ENCODE data around the gene COL4A3.

The COL4A3 gene

DNA sequence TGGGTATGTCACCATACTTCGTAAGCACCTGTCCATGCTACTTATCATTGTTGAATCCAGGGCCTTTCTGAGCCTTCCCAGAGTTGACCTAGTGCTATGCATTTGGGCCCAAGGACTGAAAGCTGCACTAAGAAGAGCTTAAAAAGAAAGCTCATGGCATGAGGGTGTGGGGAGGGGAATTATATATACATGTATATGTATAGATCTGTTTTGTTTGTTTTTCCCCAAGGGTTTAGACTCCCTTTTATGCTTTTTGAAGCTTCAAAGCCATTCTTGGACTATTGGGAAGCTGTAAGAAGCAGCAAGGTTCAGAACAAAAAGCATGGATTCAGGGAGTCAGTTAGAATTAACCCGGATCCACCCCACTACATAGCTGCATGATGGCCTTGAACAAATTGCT, 183.9 kb downstream of the COL4A3 start:
- DNase-seq: no peak

DNA sequence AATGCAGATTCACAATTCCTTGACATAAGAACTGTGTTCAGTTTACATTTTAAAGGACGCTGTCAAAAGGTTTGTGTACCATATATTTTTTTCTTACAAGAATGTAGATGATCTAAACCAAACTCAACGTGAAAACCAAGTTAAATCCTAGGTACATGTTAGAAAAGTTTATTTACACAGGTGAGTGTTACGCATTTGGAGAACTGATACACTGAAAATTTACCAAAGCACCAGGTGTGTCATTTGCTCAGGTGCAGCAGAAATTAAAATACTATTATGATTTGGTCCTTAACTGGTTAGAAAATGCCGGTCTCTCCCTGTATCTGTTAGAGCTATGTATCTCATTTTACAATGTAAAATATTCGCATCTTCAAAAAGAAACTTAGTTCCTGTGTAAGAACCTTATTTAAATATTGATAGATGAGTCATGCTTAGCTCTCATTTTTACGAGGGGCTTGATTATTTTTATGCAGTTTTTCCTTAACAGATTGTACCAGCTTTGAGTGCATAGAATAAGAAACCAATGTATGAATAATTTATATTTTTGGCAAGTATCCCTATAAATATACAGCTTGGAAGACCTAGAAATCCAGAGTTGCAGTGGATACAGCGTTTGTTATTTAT, 185.7 kb downstream of the COL4A3 start:
- DNase-seq: no peak

DNA sequence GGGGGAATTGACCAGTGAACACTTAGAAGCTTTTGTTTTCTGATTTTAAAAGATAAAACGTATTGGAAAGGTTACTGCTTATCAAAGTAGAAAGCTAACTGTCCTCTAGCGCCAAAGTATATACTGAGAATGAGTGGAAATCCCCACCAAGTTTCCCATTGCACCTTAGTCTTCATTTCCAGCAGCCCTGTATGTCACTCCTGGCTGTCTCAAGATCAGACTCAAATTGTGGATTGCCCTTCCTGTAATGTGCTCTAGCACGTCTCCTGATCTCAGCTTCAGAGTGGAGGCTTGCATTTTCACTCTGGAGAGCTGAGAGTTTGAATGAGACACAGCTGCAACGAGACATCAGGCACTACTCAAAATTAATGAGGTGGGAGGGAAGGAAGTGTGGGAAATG, 187.2 kb downstream of the COL4A3 start:
- no peak for DNase-seq

- DNase-seq: no peak
These were observed 195.9 kb downstream of the COL4A3 start for GRCh38 chr2:227360351-227360750.

GRCh38 chr2:227363756-227364155, 199.3 kb downstream of the COL4A3 start:
- peak; percentile 38 for DNase-seq

Measured in CD4-positive, alpha-beta T cell treated with Interleukin-17A for 1 hour (primary cell).